ENCODE results near the gene PRRC2A.

GRCh38 chr6:31607317-31607716 lies 13.2 kb upstream of the PRRC2A start:
- TF ChIP-seq, protein P1, sequence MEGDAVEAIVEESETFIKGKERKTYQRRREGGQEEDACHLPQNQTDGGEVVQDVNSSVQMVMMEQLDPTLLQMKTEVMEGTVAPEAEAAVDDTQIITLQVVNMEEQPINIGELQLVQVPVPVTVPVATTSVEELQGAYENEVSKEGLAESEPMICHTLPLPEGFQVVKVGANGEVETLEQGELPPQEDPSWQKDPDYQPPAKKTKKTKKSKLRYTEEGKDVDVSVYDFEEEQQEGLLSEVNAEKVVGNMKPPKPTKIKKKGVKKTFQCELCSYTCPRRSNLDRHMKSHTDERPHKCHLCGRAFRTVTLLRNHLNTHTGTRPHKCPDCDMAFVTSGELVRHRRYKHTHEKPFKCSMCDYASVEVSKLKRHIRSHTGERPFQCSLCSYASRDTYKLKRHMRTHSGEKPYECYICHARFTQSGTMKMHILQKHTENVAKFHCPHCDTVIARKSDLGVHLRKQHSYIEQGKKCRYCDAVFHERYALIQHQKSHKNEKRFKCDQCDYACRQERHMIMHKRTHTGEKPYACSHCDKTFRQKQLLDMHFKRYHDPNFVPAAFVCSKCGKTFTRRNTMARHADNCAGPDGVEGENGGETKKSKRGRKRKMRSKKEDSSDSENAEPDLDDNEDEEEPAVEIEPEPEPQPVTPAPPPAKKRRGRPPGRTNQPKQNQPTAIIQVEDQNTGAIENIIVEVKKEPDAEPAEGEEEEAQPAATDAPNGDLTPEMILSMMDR (IDR thresholded peaks at IDR 0.05 in 8 of 11, conservative IDR thresholded peaks at IDR 0.05 in 3 of 11) = no peak
- no peak for TF ChIP-seq POLR2A (IDR thresholded peaks at IDR 0.05)
